Stimulated activated CD4-positive, alpha-beta T cell treated with anti-CD3 and anti-CD28 coated beads, Interleukin-12 subunit alpha, Interleukin-12 subunit beta, amount 100 ng/mL, for 4 hours (primary cell): ENCODE data around the gene PTPRT.

Source experiments
- DNase-seq: peaks from one replicate; pipeline ENCODE4 v3.0.0-alpha.2; 2020

The PTPRT gene

DNA sequence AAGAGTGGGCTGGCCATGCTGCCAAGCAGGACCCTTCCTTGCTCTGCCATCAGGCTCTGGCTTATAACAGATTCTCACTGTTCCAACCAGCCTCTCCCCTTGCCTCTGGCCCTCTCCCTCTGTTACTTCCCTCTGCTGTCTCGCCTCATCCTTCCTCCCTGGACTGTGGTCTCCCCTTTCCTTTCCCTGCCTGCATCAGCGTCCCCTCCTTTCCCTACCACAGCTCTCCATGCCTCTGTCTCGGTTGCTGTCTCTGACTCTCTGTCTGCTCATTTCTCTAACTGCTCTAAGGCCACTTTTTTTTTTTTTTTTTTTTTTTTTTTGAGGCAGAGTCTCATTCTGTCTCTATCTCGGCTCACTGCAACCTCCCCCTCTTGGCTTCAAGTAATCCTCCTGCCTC is 173.4 kb downstream of the PTPRT start:
- no peak for DNase-seq

DNA sequence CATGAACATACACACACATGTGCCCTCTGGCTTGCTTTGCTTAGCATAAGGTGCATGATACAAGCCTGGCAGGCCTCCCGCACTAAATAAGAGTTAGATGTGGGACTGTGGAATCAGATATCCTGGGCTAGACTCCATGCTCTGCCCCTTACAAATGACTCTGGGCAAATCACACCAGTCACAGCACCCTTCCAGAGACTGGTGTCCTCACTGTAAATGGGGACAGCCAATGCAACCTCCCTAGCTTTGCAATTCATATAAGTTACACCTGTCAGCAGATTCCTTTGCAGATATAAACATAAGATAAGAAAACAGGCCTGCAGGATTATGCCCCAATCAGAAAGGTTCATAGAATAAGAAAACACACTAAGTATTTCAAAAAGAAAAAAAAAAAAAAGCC is 174.1 kb downstream of the PTPRT start:
- no peak for DNase-seq

DNA sequence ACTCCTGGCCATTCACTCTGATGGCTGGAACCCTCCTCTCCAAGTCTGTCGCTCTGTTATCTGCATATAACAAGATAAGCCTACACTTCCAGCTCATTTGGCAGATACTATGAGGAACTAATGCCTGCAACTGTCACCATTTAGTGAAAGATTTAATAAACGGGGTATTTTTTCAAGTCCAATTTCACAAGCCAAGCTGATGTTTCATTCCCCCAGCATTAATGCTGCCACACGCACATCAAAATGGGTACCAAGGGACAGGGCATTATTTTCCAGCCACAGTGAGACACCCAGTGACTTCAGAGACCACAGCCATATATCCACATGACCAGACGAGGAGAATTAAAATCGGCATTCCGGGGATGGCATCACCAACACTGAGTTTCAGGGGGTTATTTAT is 175.5 kb downstream of the PTPRT start:
- DNase-seq, result no peak

DNA sequence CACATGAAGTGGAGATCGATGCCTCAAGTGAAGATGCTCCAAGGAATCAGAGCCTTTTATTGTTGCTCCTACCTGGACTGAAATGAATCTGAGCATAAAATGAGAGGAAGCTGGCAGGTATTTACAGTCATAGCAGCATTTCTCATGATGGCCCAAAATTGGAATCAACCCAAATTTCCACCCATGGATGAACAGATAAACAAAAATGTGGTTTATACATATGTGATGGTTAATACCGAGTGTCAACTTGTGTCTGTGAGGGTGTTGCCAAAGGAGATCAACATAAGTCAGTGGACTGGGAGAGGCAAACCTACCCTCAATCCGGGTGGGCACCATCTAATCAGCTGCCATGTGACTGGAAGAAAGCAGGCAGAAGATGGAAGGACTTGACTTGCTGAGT is 178.2 kb downstream of the PTPRT start:
- no peak for DNase-seq

DNA sequence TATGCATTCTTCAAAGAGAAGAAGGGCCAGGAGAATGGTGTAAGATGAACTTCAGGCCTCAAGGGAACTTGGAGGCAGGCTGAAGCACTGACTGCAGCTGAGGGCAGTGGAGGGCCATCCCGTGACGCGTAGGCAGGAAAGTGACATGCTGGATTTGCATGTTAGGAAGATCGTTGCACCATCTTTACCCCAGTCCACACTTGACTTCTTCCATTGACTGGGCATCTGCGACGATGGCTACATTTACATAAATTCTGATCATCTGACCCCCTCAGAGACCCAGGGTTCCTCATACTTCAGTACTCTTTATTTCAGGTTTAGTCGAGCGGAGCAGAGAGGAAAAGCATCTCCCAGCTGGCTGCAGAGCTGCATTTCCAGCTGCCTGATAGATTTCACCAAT is 180.2 kb downstream of the PTPRT start:
- DNase-seq, result no peak

DNA sequence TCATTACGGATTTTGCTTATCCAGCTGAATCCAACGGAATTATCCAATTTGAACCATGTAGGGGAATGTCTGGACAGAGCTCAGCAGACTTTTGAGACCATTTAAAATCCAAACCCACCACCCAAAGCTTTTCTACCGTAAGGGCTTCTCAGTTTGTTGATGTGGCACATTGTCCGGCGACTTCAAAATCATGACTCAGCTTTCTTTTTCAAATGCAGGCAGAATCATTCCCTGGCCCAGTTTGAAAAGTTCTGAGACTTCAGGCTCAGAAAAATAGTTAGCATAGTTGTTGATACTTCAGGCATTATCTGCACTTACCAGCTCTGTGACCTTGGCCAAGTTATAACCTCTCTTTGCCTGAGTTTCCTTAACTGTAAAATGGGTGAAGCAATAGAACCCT is 182.2 kb downstream of the PTPRT start:
- DNase-seq, result no peak

DNA sequence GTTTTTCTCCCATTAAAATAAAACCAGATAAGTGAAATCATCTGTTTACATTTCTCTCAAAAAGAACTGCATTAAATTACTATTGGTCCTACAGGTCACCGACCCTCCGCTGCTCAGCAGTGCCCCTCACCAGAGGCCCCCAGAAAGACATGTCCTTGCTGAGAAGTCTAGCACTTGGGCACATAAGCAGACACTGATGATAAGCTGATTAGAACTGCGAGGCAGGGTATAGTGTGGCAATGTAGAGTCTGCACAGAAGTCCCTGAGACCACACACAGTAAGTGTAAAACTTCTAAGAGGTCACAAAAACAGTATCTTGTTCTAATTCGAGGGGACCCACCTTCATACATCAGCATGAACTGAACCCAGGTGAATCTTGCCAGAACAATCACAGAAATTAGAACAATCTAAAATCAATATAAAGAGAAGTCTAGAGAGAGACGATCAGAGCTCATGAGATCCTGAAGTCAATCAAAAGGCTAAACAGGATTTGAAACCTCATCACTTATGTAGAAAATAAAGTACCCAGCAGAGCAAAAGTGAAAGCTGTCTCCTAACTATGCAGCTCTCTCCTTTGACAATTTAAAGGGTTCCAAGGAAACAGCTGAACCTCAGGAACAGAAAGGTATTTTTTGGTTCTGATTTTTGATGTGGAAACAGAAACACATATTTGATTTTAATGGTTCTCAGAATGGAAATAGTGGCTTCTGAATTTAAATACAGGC is 182.9 kb downstream of the PTPRT start:
- no peak for DNase-seq

DNA sequence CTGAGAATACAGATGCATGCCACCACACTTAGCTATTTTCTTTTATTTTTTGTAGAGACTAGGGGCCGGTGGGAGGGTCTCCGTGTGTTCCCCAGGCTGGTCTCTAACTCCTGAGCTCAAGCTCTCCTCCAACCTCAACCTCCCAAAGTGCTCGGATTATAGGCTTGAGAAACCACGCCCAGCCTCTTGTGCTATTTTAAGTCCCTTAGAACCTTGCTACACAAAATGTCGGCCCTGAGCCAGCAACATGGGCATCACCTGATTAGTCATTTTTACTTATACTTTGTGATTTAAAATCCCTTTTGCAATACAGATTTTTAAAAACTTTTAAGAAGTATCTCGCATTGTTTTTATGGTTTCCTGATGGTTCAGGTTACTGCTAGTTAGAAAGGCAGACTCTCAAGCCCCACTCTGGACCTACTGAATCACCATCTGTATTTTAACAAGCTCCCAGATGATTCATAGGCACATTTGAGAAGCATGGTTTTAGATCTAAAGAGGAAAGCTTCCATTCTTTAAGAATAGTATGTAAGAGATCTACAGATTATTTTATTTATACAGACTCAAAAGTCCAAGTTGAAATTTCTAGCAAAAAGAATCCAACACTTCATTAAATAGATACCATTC is 186.3 kb downstream of the PTPRT start:
- DNase-seq, result no peak

DNA sequence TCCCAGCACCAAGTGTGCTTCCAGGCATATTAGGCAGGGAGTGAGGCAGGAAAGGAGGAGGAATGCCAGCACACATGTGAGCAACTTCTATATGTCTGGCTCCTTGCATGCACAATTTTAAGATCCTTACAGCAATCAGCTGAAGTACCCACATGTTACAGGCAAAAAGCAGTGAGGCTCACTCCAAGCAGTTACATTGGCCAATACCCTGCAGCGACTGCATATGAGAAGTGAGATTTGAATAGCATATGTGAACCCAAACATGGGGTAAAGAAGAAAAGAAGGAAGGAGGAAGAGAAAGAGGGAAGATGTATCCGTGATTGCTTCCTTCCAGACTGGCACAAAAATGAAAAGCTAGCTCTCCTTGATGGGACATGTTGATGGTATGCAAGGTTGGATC is 193.6 kb downstream of the PTPRT start:
- DNase-seq, result no peak

DNA sequence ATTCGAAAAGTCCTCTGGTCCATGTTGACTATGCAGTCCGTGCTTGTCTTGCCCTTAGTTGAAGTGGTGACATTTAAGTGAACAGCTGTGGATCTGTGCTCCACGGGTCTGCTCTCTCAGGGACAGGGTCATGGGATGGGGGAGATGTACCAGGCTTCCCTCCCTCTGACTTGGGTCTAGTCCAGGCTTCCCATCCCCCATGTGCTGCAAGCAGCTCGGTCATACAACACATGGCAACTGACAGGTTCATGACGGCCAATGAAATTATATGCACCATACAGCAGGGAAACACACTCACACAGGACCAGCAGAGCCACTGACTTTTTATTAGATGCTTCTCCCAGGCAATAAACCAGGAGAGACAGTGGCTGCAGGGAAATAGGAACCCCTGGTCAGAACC is 201.4 kb downstream of the PTPRT start:
- DNase-seq, result no peak

DNA sequence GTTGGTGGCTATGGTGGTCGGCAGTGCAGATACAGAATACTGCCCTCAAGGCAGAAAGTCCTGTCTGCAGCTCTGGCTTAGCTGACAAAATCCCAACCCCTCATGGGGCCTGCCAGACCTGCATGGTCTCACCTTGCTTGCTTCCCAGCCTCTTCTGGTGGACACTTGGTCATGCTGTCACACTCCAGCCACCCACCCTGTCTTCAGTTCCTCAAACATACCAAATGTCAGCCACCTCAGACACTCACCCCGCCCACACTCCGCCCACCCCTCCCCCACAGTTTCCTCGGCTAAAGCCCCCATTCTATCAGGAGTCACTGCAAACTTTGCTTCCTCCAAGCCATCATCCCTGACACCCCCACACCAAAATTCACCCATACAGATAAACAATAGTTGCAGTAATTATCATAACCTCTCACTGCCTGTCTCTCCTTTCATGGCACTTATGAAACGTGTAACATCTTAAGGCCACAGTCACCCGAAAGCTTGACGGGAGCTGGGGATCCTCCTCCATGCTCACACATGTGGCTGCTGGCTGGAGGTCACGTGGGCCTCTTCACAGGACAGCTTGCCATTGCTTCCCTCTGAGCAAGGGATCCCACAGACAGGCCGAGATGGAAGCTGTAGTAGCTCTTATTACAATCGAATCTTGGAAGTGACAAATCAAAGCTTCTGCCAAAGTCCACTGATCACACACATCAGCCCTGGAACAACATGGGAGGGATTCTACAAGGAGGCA is 202.2 kb downstream of the PTPRT start:
- no peak for DNase-seq

DNA sequence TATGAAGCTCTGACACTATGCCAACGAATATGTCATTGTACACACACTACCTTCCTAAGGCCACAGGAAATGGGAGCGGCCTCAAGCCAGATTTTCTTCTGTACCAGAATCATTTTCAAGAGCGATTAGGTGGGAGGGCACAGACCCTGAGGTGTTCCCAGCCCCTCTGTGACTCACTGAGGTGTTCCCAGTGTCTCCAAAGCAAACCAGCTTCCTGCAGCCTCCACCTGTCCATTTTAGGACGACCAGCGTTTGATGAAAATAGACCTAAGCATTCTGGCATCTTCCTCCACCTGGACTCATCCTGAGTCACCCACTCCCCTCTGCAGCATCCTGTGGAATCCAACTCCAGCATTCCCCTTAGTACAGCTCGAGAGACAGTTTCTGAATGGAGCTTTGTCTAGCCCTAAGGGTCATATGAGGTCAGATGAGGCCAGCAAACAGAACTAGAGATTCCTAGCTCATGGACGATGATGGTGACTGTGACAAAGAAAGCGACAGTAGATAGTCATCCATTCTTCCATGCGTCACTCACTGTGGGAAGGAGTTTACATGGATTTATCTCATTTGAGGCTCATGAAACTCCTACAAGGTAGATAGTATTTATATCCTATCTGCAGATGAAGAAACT is 203.4 kb downstream of the PTPRT start:
- no peak for DNase-seq

DNA sequence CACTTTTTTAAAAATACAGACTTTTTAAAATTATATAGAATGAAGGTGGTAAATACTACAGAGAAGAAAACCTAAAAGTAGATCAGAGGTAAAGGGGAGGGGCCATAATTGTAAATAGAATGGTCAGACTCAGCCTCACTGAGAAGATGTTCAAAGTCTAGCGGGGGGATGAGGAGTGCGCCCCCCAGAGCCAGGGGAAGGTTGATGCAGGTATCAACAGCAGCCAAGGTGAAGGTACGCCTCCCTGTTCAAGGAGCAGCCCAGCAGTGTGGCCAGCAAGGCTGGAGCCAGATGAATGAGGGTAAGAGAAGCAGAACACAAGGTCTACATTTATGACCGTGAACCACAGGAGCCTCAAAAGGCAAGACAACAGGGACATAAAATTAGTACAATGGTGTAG is 204.1 kb downstream of the PTPRT start:
- no peak for DNase-seq

DNA sequence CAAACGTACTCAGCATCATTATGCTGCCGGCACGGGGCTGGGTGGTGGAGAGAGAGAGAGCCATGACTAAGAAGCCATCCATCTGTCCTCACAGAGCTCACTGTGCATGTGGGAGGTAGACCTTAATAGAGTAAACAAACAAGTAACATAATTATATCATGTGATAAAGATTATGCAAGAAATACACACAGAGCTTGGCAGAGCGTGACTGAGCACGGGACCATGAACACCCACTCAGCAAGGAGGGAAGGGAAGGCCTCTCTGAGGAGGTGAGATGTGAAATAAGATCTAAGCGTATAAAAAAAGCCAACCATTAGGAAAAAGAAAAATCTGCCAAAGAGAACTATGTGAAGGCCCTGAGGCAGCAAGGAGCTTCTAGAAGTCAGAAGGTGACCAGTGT is 207.5 kb downstream of the PTPRT start:
- DNase-seq, result no peak

DNA sequence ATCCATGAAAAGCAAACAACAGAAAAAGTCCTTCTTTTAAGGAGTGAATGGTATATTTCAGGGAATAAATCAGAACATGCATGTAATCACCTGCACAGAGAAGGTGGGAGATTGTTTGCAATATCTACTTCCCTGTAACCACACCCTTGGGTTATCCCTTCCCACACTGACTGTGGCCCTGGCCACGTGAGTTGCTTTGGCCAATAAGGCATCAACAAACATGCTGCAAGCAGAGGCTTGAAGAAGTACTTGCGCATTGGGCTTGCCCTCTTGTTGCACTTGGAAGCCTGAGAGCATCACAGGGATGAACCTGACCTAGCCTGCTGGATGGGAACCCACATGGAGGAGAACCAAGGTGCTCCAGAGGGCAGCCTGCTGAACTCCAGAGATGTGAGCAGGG is 208.5 kb downstream of the PTPRT start:
- DNase-seq, result no peak

DNA sequence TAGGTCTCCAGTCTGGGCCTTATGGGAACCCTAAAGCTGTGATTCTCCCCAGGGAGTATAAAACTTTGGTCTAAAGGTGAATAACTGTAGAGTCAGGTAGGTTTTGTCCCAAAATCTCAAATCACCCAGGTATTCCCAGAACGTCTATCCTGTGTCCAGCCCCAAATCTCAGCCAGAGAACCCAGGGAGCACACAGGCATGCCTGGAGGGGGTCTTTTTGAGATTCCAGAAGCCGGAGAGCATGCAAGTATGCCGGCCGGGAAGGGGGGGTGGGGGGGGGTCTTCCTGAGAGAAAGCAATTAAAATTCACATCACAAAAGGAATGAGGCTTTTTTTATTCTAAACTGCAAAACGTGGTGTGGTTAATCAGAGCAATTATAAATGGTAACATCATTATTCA is 210.0 kb downstream of the PTPRT start:
- DNase-seq, result no peak

DNA sequence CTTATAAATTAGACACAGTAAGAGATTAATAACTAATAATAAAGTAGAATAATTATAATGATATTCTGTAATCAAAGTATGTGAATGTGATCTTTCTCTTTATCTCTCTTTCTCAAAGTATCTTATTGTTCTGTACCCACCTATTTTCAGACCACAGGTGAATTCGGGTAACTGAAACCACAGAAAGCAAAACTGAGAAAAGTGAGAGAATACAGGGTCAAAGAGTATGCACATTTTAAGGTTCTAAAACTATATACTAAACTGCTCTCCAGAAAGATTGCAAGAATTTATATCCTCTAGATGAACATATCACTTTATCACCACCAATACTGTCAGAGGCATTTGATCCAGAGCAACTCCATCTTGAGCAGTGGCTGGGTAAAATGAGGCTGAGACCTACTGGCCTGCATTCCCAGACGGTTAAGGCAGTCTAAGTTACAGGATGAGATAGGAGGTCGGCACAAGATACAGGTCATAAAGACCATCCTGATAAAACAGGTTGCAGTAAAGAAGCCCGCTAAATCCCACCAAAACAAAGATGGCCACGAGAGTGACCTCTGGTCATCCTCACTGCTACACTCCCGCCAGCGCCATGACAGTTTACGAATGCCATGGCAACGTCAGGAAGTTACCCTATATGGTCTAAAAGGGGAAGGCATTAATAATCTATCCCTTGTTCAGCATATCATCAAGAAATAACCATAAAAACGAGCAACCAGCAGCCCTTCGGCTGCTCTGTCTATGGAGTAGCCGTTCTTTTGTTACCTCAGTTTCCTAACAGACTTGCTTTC is 211.3 kb downstream of the PTPRT start:
- DNase-seq, result no peak

DNA sequence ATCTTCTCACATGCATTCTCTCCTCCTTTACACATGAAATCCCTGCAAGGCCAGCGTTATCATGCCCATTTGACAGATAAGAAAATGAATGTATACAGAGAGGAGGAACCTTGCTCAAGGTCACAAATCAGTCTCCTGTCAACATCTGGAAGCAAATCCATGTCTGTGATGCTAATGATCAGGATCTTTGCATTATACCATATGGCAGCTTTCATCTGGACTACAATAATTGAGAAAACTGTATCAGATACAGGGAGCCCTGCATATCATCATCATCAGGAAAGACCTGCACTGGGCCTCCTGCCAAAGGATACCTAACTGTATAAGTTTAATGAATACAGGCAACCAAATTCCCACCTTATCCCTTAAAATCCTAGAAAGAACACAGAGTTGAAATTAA is 213.7 kb downstream of the PTPRT start:
- DNase-seq, result no peak

DNA sequence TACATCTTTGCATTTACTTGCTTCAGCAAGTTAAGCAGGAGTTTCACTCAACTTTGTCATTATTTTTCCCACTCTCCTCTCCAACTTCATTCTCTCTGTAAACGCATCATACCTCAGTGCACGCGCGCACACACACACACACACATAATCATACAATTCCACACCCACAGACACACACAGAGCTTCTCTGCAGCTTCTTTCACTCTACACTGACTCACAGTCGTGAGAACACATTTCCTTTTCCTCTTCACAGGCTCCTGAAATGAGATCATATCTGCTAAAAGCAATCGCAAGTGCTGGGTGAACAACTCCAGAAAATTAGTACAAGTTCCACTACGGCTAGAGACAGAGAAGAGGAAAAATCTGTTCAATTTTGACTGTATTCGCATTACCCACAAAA is 215.4 kb downstream of the PTPRT start:
- no peak for DNase-seq

DNA sequence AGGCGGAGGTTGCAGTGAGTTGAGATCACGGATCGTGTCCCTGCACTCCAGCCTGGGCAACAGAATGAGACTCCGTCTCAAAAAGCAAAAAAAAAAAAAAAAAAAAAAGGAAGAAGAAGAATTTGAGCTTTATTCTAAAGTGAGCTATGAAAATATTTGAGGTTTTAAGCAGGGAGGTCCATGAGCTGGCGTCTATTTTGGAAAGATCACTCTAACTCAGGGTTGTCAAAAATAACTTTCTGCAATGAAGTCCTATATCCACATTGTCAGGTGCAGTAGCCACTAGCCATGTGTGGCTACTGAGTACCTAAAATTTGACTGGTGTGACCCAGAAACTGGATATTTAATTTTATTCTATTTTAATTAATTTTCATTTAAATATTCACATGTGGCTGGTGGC is 217.1 kb downstream of the PTPRT start:
- no peak for DNase-seq

DNA sequence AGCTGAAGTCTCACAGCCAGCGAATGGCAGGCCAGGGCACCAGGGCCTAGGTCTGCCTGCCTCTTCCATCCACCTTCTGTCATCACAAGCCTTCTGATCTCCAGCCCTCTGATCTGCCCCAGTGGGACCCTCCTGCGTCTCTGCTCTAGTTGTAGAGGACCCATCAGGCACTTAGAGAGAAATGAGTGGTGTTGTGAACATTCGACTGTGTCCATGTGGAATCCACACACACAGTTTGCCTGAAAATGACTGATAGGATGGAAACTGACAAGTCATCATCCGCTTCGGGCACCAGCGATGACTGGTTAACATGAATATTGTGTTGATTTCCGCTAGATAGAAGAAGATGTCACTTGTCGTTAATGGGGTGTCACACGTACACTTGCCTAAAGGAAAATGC is 221.0 kb downstream of the PTPRT start:
- DNase-seq, result no peak

DNA sequence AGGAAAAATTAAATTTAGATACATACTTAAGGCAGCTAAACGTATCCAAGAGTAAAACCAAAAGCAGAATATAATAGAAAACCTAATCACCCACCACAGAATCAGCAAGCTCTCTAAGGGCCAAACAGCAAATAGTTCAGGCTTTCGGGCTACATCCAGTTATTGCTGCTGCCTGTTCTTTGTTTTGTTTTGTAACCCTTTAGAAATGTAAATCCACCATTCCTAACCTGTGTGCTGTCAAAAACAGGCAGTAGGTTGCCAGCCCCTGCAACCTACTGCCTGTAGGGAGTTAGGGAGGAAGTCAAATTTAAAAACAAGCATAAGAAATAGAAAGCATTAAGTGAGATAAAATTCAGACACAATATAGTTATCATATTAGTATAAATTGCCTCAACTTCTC is 225.9 kb downstream of the PTPRT start:
- DNase-seq, result no peak

DNA sequence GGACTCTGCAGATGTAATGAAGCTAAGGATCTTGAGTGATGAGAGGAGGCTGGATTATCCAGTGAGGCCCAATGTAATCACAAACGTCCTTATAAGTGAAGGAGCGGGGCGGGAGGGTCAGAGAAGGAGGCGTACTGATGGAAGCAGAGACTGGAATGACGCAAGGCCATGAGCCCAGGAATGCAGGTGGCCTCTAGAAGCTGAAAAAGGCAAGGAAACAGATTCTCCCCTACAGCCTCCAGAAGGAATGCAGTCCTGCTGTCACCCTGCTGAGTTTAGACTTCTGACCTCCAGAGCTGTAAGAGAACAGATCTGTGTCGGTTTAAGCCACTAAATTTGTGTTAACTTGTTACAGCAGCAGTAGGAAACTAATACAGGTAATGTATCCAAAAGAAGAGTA is 227.9 kb downstream of the PTPRT start:
- DNase-seq, result no peak
